Measurements from ENCODE around the gene MMP11.

The MMP11 gene

DNA sequence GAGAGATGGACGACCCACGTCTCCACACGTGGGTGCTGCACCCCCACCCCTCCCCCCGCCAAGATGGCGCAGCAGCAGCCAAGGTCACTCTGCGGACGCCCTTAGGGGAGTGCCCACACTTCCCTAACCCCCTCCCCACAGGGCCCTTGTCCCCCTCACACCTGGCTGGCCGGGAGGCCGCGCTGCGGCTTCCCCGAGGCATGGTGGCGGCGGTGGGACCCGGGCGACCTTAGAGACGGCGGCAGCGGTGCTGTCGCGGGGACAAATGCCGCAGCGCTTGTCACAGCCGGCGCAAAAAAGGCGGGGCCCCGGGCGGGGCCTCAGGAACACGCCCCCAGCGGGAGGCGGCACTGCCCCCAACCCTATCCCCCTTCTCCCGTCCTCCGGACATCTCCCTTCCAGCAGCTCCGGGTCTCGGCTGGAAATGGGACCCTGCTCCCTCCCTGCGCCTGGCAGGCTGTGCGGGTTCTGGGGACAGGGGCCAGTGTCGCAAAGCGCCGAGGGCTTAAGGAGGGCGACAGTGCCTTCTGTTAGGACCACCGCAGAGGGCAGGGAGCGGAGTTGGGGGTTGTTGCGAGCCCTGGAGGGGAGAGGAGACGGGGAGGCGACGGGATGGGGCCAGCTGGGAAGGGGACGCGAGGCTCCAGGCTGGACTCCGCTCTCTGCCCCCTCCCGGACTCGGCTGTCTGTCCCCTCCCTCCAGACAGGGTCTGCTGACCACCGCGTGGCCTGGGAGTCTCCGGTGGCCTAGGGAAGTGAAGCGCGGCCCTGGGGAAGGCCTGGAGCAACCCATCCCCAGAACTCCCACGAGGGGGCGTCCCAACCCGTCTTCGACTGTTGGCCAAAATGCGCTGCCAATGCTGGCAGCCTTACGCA, 4.7 kb upstream of the MMP11 start, which contains the start of gene CHCHD10:
CHCHD10 (minus strand) TSS at position 300 of the 876 bp plus-strand sequence; CDS start at position 202, 98 bp downstream.
- TF ChIP-seq POLR2A (IDR thresholded peaks at IDR 0.05; ENCODE audit: extremely low read depth, insufficient read length) (peak; percentile 59), MYC (IDR thresholded peaks at IDR 0.05; ENCODE audit: low read depth, low read length) (peak; percentile 73), MAX (IDR thresholded peaks at IDR 0.05; ENCODE audit: low read depth, low read length) (peak; percentile 42; the same call in 1 of the 2 replicates)
- TF ChIP-seq, protein P1, sequence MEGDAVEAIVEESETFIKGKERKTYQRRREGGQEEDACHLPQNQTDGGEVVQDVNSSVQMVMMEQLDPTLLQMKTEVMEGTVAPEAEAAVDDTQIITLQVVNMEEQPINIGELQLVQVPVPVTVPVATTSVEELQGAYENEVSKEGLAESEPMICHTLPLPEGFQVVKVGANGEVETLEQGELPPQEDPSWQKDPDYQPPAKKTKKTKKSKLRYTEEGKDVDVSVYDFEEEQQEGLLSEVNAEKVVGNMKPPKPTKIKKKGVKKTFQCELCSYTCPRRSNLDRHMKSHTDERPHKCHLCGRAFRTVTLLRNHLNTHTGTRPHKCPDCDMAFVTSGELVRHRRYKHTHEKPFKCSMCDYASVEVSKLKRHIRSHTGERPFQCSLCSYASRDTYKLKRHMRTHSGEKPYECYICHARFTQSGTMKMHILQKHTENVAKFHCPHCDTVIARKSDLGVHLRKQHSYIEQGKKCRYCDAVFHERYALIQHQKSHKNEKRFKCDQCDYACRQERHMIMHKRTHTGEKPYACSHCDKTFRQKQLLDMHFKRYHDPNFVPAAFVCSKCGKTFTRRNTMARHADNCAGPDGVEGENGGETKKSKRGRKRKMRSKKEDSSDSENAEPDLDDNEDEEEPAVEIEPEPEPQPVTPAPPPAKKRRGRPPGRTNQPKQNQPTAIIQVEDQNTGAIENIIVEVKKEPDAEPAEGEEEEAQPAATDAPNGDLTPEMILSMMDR (IDR thresholded peaks at IDR 0.05; ENCODE audit: low read depth, low read length), result peak; percentile 69
- peak within 1 kb of the TSS; percentile 85 for H3K4me3 ChIP-seq (ENCODE audit: low read depth, low read length)
- DNase-seq (ENCODE audit: low read depth), result peak; percentile 88

DNA sequence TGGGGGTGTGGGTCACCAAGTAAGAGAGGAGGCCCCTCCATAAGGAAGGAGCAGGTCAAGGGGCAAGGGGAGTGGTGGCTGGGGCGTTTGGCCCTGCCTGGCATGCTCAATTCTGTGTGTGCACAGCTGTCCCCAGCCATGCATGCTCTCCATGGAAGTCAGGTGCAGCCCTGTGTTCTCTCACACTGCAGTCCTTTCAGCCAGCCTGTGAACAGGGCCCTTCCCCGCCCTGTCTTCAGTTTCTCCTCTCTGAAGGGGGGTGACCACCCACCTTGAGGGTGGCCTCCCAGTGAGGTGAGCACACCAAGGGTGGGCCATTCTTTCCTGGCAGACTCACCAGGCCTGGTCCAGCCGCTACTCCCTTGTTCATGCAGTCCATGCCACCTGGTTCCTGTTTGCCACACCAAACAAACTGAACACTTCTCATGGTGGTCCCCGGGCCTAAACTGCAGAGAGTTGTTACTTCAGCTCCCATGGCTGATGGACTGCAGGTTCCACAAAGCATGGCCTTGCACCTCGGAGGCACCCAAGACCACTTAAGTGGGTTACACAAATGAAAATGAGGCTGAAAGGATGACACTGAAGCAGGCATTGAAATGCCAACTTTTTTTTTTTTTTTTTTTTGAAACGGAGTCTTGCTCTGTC, 3.2 kb upstream of the MMP11 start:
- H3K4me3 ChIP-seq (ENCODE audit: low read depth, low read length), result no peak overlapping the region
- no peak for DNase-seq (ENCODE audit: low read depth)
- TF ChIP-seq POLR2A (IDR thresholded peaks at IDR 0.05; ENCODE audit: extremely low read depth, insufficient read length), result no peak
- no peak for TF ChIP-seq MAX (IDR thresholded peaks at IDR 0.05; ENCODE audit: low read depth, low read length)
- TF ChIP-seq, protein P1 (IDR thresholded peaks at IDR 0.05; ENCODE audit: low read depth, low read length), result no peak

GRCh38 chr22:23772315-23772648, 367 bp upstream of the MMP11 start:
- no peak for DNase-seq (ENCODE audit: low read depth)
- H3K4me3 ChIP-seq (ENCODE audit: low read depth, low read length), result no peak overlapping the region
- TF ChIP-seq MAX (IDR thresholded peaks at IDR 0.05; ENCODE audit: low read depth, low read length) (no peak), MYC (IDR thresholded peaks at IDR 0.05; ENCODE audit: low read depth, low read length) (no peak), POLR2A (IDR thresholded peaks at IDR 0.05; ENCODE audit: extremely low read depth, insufficient read length) (no peak)
- TF ChIP-seq, protein P1 (IDR thresholded peaks at IDR 0.05; ENCODE audit: low read depth, low read length), result no peak

DNA sequence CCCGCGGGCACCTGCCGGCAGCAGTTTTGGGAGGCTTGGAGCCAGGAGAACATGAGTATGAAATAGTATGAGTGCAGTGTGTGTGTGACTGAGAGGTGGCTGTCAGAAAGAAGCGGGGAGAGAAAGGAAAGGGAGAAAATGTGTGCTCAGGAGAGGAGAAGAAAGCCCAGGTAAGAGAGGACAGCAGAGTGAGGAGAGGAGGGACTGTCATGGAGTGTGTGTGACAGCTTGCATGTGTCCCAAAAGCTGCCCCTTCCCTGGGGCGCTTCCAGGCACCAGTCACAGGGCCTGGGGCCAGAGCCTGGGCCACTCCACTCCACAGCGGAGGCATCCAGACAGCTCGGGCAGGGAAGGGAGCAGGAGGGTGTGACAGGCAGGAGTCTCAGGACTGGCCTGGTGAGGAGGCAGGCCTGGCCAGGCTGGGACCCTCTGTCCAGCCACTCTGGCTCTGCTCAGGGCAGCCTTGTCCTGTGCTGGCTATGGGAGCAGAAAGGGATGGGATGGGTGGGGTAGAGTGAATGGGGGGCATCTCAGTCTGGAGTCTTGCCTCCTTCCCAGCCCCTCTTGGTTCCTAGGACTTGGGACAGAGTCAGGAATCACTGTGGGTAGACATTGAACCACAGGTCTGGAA, 949 bp downstream of the MMP11 start:
- no peak overlapping the region for H3K4me3 ChIP-seq (ENCODE audit: low read depth, low read length)
- no peak for DNase-seq (ENCODE audit: low read depth)

More for the DNA sequence above, 949 bp downstream of the MMP11 start:
- no peak for TF ChIP-seq POLR2A (IDR thresholded peaks at IDR 0.05; ENCODE audit: extremely low read depth, insufficient read length)
- TF ChIP-seq, protein P1 (IDR thresholded peaks at IDR 0.05; ENCODE audit: low read depth, low read length), result no peak
- no peak for TF ChIP-seq MYC (IDR thresholded peaks at IDR 0.05; ENCODE audit: low read depth, low read length)
- no peak for TF ChIP-seq MAX (IDR thresholded peaks at IDR 0.05; ENCODE audit: low read depth, low read length)
